SKM-1 treated with dmso at 0.1 percent for 144 hours (cell line): ENCODE measurements around the gene KMT2E.

Source experiments
- DNase-seq: peaks from one replicate; lab custom pipeline; 2025; ENCODE audit not compliant: unreplicated experiment; lab: John Stamatoyannopoulos, UW

Gene KMT2E

GRCh38 chr7:105125745-105126144 is 111.7 kb downstream of the KMT2E start:
- no peak for DNase-seq

GRCh38 chr7:105126436-105126975 is 112.5 kb downstream of the KMT2E start:
- no peak for DNase-seq

- DNase-seq: no peak
Measured at GRCh38 chr7:105127179-105127578, 113.2 kb downstream of the KMT2E start.

GRCh38 chr7:105130048-105130447 is 116.0 kb downstream of the KMT2E start:
- DNase-seq: no peak

GRCh38 chr7:105130580-105130979 is 116.6 kb downstream of the KMT2E start:
- DNase-seq: no peak

GRCh38 chr7:105131033-105131656 is 117.1 kb downstream of the KMT2E start:
- DNase-seq: no peak

GRCh38 chr7:105131890-105132289 is 117.9 kb downstream of the KMT2E start:
- no peak for DNase-seq

GRCh38 chr7:105132335-105132734 is 118.3 kb downstream of the KMT2E start:
- DNase-seq: no peak

- no peak for DNase-seq
Measured at GRCh38 chr7:105132835-105133234, 118.8 kb downstream of the KMT2E start.

GRCh38 chr7:105133358-105133757 is 119.4 kb downstream of the KMT2E start:
- no peak for DNase-seq

GRCh38 chr7:105133986-105134655 is 120.1 kb downstream of the KMT2E start:
- no peak for DNase-seq

- no peak for DNase-seq
Measured at GRCh38 chr7:105136221-105136620, 122.2 kb downstream of the KMT2E start.

GRCh38 chr7:105137898-105138297 is 123.9 kb downstream of the KMT2E start:
- DNase-seq: no peak

- no peak for DNase-seq
Measured at GRCh38 chr7:105139381-105139780, 125.4 kb downstream of the KMT2E start.

GRCh38 chr7:105141068-105141467 is 127.1 kb downstream of the KMT2E start:
- no peak for DNase-seq

GRCh38 chr7:105149827-105150226 is 135.8 kb downstream of the KMT2E start:
- no peak for DNase-seq

- DNase-seq: no peak
Measured at GRCh38 chr7:105151152-105151551, 137.1 kb downstream of the KMT2E start.

- DNase-seq: no peak
Measured at GRCh38 chr7:105153531-105153930, 139.5 kb downstream of the KMT2E start.

GRCh38 chr7:105154084-105154483 is 140.1 kb downstream of the KMT2E start:
- DNase-seq: no peak

- no peak for DNase-seq
Measured at GRCh38 chr7:105156731-105157130, 142.7 kb downstream of the KMT2E start.

GRCh38 chr7:105157278-105157677 is 143.3 kb downstream of the KMT2E start:
- DNase-seq: no peak

GRCh38 chr7:105161366-105161765 is 147.4 kb downstream of the KMT2E start:
- DNase-seq: no peak
